ENCODE measurements around the gene NDUFA7.

- TF ChIP-seq CTCF (IDR thresholded peaks at IDR 0.05) = no peak
- no peak for TF ChIP-seq POLR2A (IDR thresholded peaks at IDR 0.05)
Observed at GRCh38 chr19:8358948-8359347, 37.8 kb upstream of the NDUFA7 start.

All from esophagus squamous epithelium (tissue), 4 donors.